GM23338 (cell line): ENCODE results near the gene SUSD2. TPM values are rescaled to one million over a fixed set of nuclear protein-coding genes. Genes with fewer than 3 reads are reported as not detected.

Experiments used
- ATAC-seq: fragments of 200-7000 bp; cut with Tn5 transposase; 3 replicates; pipeline ENCODE4 v1.9.1; 2020
- DNase-seq: peaks from one replicate; pipeline ENCODE4 v3.0.0-alpha.2; 2015; ENCODE audit warnings: low spot score
- H2AFZ ChIP-seq: fragments of 200-600 bp; sonication (generic); 2 replicates; pipeline ENCODE4 v1.8.0; 2016; ENCODE audit warnings: antibody characterized with exemption, mild to moderate bottlenecking, moderate library complexity
- H3F3A ChIP-seq: fragments of 200-600 bp; sonication (generic); replicated peaks from 2 replicates; pipeline ENCODE4 v1.8.0; 2017; ENCODE audit warnings: antibody characterized with exemption, mixed run types, low read depth
- H3K27ac ChIP-seq: fragments of 200-600 bp; sonication (generic); 2 replicates; pipeline ENCODE4 v1.6.1; 2016; ENCODE audit warnings: low read depth
- H3K27me3 ChIP-seq: fragments of 200-600 bp; sonication (generic); 2 replicates; pipeline ENCODE4 v1.8.0; 2016; ENCODE audit warnings: mild to moderate bottlenecking, mixed run types, moderate library complexity; ENCODE audit not compliant: insufficient read depth
- H3K36me3 ChIP-seq: fragments of 200-600 bp; sonication (generic); 2 replicates; pipeline ENCODE4 v1.8.0; 2016; ENCODE audit warnings: mild to moderate bottlenecking; ENCODE audit not compliant: insufficient read depth
- H3K4me1 ChIP-seq: fragments of 200-600 bp; sonication (generic); 2 replicates; pipeline ENCODE4 v1.8.0; 2016; ENCODE audit warnings: mild to moderate bottlenecking, moderate library complexity; ENCODE audit not compliant: insufficient read depth
- H3K4me2 ChIP-seq: fragments of 200-600 bp; sonication (generic); 2 replicates; pipeline ENCODE4 v1.7.1; 2017; ENCODE audit warnings: mixed run types
- H3K4me3 ChIP-seq: fragments of 200-600 bp; sonication (generic); 2 replicates; pipeline ENCODE4 v1.6.1; 2016; ENCODE audit warnings: mixed run types
- H3K79me2 ChIP-seq: fragments of 200-600 bp; sonication (generic); replicated peaks from 2 replicates; pipeline ENCODE4 v1.8.0; 2017; ENCODE audit warnings: mild to moderate bottlenecking; ENCODE audit not compliant: insufficient read depth
- H3K9me2 ChIP-seq: fragments of 200-600 bp; sonication (generic); 2 replicates; pipeline ENCODE4 v1.8.0; 2017; ENCODE audit not compliant: insufficient read depth
- H4K20me1 ChIP-seq: fragments of 200-600 bp; sonication (generic); replicated peaks from 2 replicates; pipeline ENCODE4 v1.8.0; 2017; ENCODE audit warnings: mild to moderate bottlenecking; ENCODE audit not compliant: insufficient read depth
- H3K27ac Mint-ChIP-seq: 2 replicates; pipeline ENCODE4 v1.8.0; 2020; ENCODE audit warnings: inconsistent platforms, mild to moderate bottlenecking, moderate library complexity, mixed read lengths
- H3K27me3 Mint-ChIP-seq: 3 replicates; pipeline ENCODE4 v1.8.0; 2022; ENCODE audit warnings: low read depth, mild to moderate bottlenecking, moderate library complexity, mixed read lengths, inconsistent platforms; ENCODE audit not compliant: insufficient read depth, poor library complexity
- H3K36me3 Mint-ChIP-seq: 3 replicates; pipeline ENCODE4 v1.8.0; 2021; ENCODE audit warnings: low read depth, mild to moderate bottlenecking, inconsistent platforms, moderate library complexity, mixed read lengths
- H3K4me1 Mint-ChIP-seq: 3 replicates; pipeline ENCODE4 v1.8.0; 2020; ENCODE audit warnings: mild to moderate bottlenecking, inconsistent platforms, mixed read lengths
- H3K4me3 Mint-ChIP-seq: 3 replicates; pipeline ENCODE4 v1.8.0; 2021; ENCODE audit warnings: moderate library complexity, mild to moderate bottlenecking, inconsistent platforms, mixed read lengths
- H3K9me3 Mint-ChIP-seq: 3 replicates; pipeline ENCODE4 v1.8.0; 2020; ENCODE audit warnings: moderate library complexity, mild to moderate bottlenecking, inconsistent platforms, mixed read lengths
- CREB1 ChIP-seq: fragments of 250-450 bp; sonication (Bioruptor Pico); IDR thresholded peaks from 2 replicates; pipeline ENCODE4 v1.5.0; 2020; ENCODE audit warnings: low read depth, mild to moderate bottlenecking, moderate library complexity
- CTCF ChIP-seq, 2 experiments: fragments of 200-600 bp in 1 of 2; sonication (generic) in 1 of 2; conservative IDR thresholded peaks; 2 replicates each; pipeline versions ENCODE4 v1.5.1 to v1.6.1; 2016 to 2017; ENCODE audit warnings: antibody characterized with exemption in 2 of 2, low read depth in 2 of 2, mild to moderate bottlenecking in 2 of 2, moderate library complexity in 1 of 2
- EZH2 ChIP-seq: fragments of 200-600 bp; sonication (generic); IDR thresholded peaks from one replicate; pipeline ENCODE4 v1.8.0; 2017; ENCODE audit warnings: antibody characterized with exemption, mild to moderate bottlenecking, low read depth; ENCODE audit not compliant: unreplicated experiment
- EZH2phosphoT487 ChIP-seq: fragments of 200-600 bp; sonication (generic); IDR thresholded peaks from one replicate; pipeline ENCODE4 v1.8.1; 2018; ENCODE audit warnings: antibody characterized with exemption; ENCODE audit not compliant: unreplicated experiment
- JUNB ChIP-seq: IDR thresholded peaks from one replicate; pipeline ENCODE4 v1.6.1; 2016; ENCODE audit warnings: antibody characterized with exemption; ENCODE audit not compliant: unreplicated experiment
- NANOG ChIP-seq: IDR thresholded peaks from 2 replicates; pipeline ENCODE4 v1.6.1; 2016; ENCODE audit warnings: antibody characterized with exemption, borderline replicate concordance
- POLR2AphosphoS5 ChIP-seq: IDR thresholded peaks from 2 replicates; pipeline ENCODE4 v1.6.1; 2016; ENCODE audit warnings: antibody characterized with exemption, low read depth
- REST ChIP-seq: IDR thresholded peaks from one replicate; pipeline ENCODE4 v1.6.1; 2018; ENCODE audit warnings: antibody characterized with exemption; ENCODE audit not compliant: unreplicated experiment
- STAT1 ChIP-seq: IDR thresholded peaks from one replicate; pipeline ENCODE4 v1.6.1; 2016; ENCODE audit warnings: antibody characterized with exemption; ENCODE audit not compliant: unreplicated experiment
- ZNF114 ChIP-seq: fragments of 250-450 bp; sonication (Bioruptor Pico); IDR thresholded peaks from 2 replicates; pipeline ENCODE4 v1.5.0; 2020; ENCODE audit warnings: mild to moderate bottlenecking, moderate library complexity
- ZNF331 ChIP-seq: fragments of 250-450 bp; sonication (Bioruptor Pico); IDR thresholded peaks from 2 replicates; pipeline ENCODE4 v1.5.0; 2020; ENCODE audit warnings: low read depth, mild to moderate bottlenecking, moderate library complexity
- ZNF462 ChIP-seq: fragments of 250-450 bp; sonication (Bioruptor Pico); IDR thresholded peaks from 2 replicates; pipeline ENCODE4 v1.5.0; 2020; ENCODE audit warnings: mild to moderate bottlenecking, moderate library complexity
- polyA plus RNA-seq: library from polyadenylated mRNA; unstranded; fragments of >200 nt; fragmentation: Nextera tagmentation; extraction: Ambion mirVana; gene quantifications from 2 replicates; pipeline ENCODE4 v1.2.1, GENCODE V29; 2016
- total RNA-seq: library from RNA; depleted of rRNA; stranded (reverse); fragments of >200 nt; shearing (Covaris generic); gene quantifications from 2 replicates; pipeline ENCODE4 v1.2.3, GENCODE V29; 2014
- TF ChIP-seq, protein P1 (sequence below): IDR thresholded peaks from 2 replicates; pipeline ENCODE4 v1.6.1; 2016; ENCODE audit warnings: antibody characterized with exemption

The SUSD2 gene
- total and polyA plus RNA-seq, 2 experiments from 2014 or later: 0.74 to 2.1 TPM

DNA sequence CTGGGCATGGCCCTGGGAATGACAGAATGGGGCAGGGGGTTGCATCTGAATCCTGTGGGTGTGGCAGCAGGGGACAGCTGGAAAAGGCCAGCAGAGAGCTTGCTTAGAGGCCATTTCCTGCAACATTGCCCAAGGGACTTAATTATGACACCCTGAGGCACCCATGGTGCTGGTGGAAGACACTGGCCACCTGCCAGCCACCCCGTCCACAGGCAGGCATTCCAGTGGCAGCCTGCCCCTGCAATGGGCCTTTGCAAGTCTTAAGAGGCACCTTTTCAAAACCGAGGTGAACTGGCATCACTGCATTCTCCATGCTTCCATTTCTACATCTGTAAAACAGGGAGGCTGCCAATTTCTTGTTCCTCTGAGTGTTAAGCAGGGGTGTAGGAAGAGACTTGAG lies 21.6 kb upstream of the SUSD2 start:
- H3K27ac ChIP-seq: no peak overlapping the region
- H3K4me2 ChIP-seq: no peak overlapping the region
- no peak overlapping the region for H3K4me3 Mint-ChIP-seq
- H3K4me3 ChIP-seq: no peak overlapping the region
- DNase-seq (no peak), ATAC-seq (no peak)
- peaks cover 32% of the 10 kb centered on the region for H3K4me1 Mint-ChIP-seq
- H3K36me3 Mint-ChIP-seq: no peaks in the 10 kb centered on the region
- H3K9me2 ChIP-seq: no peaks in the 10 kb centered on the region
- no peaks in the 10 kb centered on the region for H3K79me2 ChIP-seq
- H3F3A ChIP-seq: 0 out of 2 replicates have a peak, but pooled peaks cover 2% of the 10 kb centered on the region
- H3K36me3 ChIP-seq: no peaks in the 10 kb centered on the region
- no peaks in the 10 kb centered on the region for H4K20me1 ChIP-seq
- H2AFZ ChIP-seq: no peak overlapping the region
- H3K27me3 Mint-ChIP-seq: peaks cover 20% of the 10 kb centered on the region
- TF ChIP-seq, protein P1, sequence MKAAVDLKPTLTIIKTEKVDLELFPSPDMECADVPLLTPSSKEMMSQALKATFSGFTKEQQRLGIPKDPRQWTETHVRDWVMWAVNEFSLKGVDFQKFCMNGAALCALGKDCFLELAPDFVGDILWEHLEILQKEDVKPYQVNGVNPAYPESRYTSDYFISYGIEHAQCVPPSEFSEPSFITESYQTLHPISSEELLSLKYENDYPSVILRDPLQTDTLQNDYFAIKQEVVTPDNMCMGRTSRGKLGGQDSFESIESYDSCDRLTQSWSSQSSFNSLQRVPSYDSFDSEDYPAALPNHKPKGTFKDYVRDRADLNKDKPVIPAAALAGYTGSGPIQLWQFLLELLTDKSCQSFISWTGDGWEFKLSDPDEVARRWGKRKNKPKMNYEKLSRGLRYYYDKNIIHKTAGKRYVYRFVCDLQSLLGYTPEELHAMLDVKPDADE: no peak
- no peak for TF ChIP-seq CREB1 (CRISPR knock-in tag)
- TF ChIP-seq ZNF114 (CRISPR knock-in tag): no peak
- TF ChIP-seq EZH2phosphoT487: no peak
- TF ChIP-seq ZNF331 (CRISPR knock-in tag): no peak
- no peak for TF ChIP-seq REST
- TF ChIP-seq CTCF (conservative IDR thresholded peaks at IDR 0.05; ENCODE audit: low read depth in 2 of 2): no peak
- no peak for TF ChIP-seq JUNB
- TF ChIP-seq ZNF462 (CRISPR knock-in tag): no peak
- TF ChIP-seq STAT1: no peak
- TF ChIP-seq POLR2AphosphoS5: no peak
- no peak for TF ChIP-seq EZH2
- TF ChIP-seq NANOG: no peak
- peaks cover 18% of the 10 kb centered on the region for H3K4me1 ChIP-seq
- peaks cover 10% of the 10 kb centered on the region; the same call in 1 of the 2 replicates for H3K27me3 ChIP-seq
- H3K9me3 Mint-ChIP-seq: no peaks in the 10 kb centered on the region
- no peak overlapping the region for H3K27ac Mint-ChIP-seq
